Calu3 (cell line): ENCODE measurements around the gene INF2. TPM values are rescaled to one million over a fixed set of nuclear protein-coding genes. Genes with fewer than 3 reads are reported as not detected.
A peak's percentile ranks its signal among the peaks of the same experiment; 100 is the strongest.

Source experiments
- Bru-seq: library from RNA; stranded (reverse); fragments of 400-500 nt; gene quantifications from one replicate; lab custom pipeline; 2021; lab: Mats Ljungman, UMichigan
- BruChase-seq, 2 experiments: library from RNA; stranded (reverse); fragments of 400-500 nt; gene quantifications; one replicate each; lab custom pipeline; 2021; lab: Mats Ljungman, UMichigan
- BruUV-seq: library from RNA; stranded (reverse); fragments of 400-500 nt; replicated peaks from 2 replicates; lab custom pipeline; 2021; lab: Mats Ljungman, UMichigan
- CTCF ChIA-PET: fragments of 300-600 bp; sonication (Branson Sonifier 250); formaldehyde crosslinking; loops from one replicate; lab custom pipeline; 2022; ENCODE audit warnings: antibody characterized with exemption; lab: Charles Lee
- DNase-seq: peaks from one replicate; pipeline ENCODE4 v3.0.0; 2022
- H3K27ac Mint-ChIP-seq: one replicate; pipeline ENCODE4 v1.8.0; 2022; ENCODE audit warnings: mixed read lengths; ENCODE audit not compliant: unreplicated experiment
- H3K27me3 Mint-ChIP-seq: one replicate; pipeline ENCODE4 v1.8.0; 2022; ENCODE audit warnings: mixed read lengths; ENCODE audit not compliant: unreplicated experiment
- H3K36me3 Mint-ChIP-seq: one replicate; pipeline ENCODE4 v1.8.0; 2022; ENCODE audit warnings: mild to moderate bottlenecking, moderate library complexity, mixed read lengths; ENCODE audit not compliant: insufficient read depth, unreplicated experiment
- H3K4me1 Mint-ChIP-seq: one replicate; pipeline ENCODE4 v1.8.0; 2022; ENCODE audit warnings: mild to moderate bottlenecking, low read depth, mixed read lengths; ENCODE audit not compliant: unreplicated experiment
- H3K4me3 Mint-ChIP-seq: one replicate; pipeline ENCODE4 v1.8.0; 2022; ENCODE audit warnings: mild to moderate bottlenecking, low read depth, moderate library complexity, mixed read lengths; ENCODE audit not compliant: unreplicated experiment
- H3K9me3 Mint-ChIP-seq: one replicate; pipeline ENCODE4 v1.8.0; 2022; ENCODE audit warnings: low read depth, mixed read lengths; ENCODE audit not compliant: unreplicated experiment
- CTCF ChIP-seq: fragments of 200-600 bp; IDR thresholded peaks from one replicate; pipeline ENCODE4 v1.8.0; 2022; ENCODE audit warnings: antibody characterized with exemption; ENCODE audit not compliant: unreplicated experiment
- intact Hi-C: fragments of 100-400 bp; cut with micrococcal nuclease; formaldehyde crosslinking; loops from one replicate; pipeline ENCODE4 v1.10.0; 2022; ENCODE audit not compliant: unreplicated experiment
- long read RNA-seq: library from polyadenylated mRNA; stranded (forward); transcript quantifications from one replicate; pipeline ENCODE4 v2.0.0, GENCODE V29; 2022
- total RNA-seq: library from RNA; stranded (reverse); gene quantifications from 2 replicates; pipeline ENCODE4 v1.2.3, GENCODE V29; 2022

Gene INF2
- 208 and 220 TPM in 2 replicates for total RNA-seq
- Bru-seq, nascent RNA: percentile 72 among the genes with signal in this experiment
- BruChase-seq, experiment 1, labeled RNA remaining after a 6-hour chase: percentile 88 among the genes with signal in this experiment
- percentile 86 among the genes with signal in this experiment for BruChase-seq, experiment 2, labeled RNA remaining after a 2-hour chase
- long read RNA-seq, transcript INF2-204 (5 exons, 1,689 nt): major isoform, 12 of 67 reads
- long read RNA-seq, partial matches to known transcripts: 22 of 67 reads
- long read RNA-seq, other reads (novel, unspliced or antisense): 33 of 67 reads

DNA sequence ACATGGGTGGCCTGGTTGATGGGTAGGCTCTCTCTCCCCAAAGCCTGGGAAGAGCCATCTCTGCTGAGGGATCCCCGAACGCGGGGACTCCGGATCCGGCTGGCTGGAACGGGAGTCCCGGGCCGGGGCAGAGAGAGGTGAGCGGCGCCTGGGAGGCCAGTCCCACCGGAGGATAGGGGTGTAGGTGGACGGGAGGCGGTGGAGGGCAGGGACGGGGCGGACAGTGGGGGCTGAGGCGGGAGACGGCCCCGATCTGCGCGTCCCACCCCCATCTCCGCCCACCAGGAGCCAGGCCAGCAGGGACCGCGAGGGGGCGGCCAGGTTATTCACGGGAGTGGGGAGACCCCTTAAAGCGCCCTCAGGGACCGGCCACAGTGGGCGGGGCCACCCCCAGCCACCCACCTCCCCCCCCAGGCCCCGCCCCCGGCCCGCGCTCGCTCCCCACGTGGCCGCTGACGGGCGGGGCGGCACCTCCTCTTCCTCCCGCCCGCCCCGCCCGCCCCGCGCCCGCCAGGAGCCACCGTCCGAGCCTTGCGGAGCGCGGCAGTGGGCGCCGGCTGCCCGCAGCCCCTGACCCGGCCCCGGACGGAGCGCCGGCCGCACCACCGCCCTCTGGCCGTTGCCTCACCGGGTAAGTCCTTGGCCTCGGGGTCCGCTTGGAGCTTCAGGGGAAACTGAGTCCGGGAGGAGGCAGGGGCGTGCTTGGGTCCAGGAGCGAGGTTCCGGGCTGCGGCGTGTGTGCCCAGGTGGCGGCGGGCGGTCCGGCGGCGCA is at the start of gene INF2:
Gene INF2 (plus strand): TSS at position 510 of the 772 bp plus-strand sequence. CDS start 11,748 bp downstream, outside the sequence.
- H3K9me3 Mint-ChIP-seq: no peaks in the 10 kb centered on the region
- peak within 1 kb of the TSS; percentile 61 for H3K27ac Mint-ChIP-seq
- peaks cover 44% of the 10 kb centered on the region for H3K4me1 Mint-ChIP-seq
- peaks cover 67% of the 10 kb centered on the region for H3K36me3 Mint-ChIP-seq
- no peaks in the 10 kb centered on the region for H3K27me3 Mint-ChIP-seq
- peak within 1 kb of the TSS; percentile 64 for H3K4me3 Mint-ChIP-seq
- no peak for TF ChIP-seq CTCF
- DNase-seq: peak; percentile 78
- CTCF ChIA-PET: interaction anchor here (0.5 to 2.8 kb wide), 4 partner anchors 8 to 23 kb away, joined by 3 to 31 read pairs (median 4); no protein-coding TSS in a partner anchor
- intact Hi-C loops: no loop called here
- no TSS peak for BruUV-seq

DNA sequence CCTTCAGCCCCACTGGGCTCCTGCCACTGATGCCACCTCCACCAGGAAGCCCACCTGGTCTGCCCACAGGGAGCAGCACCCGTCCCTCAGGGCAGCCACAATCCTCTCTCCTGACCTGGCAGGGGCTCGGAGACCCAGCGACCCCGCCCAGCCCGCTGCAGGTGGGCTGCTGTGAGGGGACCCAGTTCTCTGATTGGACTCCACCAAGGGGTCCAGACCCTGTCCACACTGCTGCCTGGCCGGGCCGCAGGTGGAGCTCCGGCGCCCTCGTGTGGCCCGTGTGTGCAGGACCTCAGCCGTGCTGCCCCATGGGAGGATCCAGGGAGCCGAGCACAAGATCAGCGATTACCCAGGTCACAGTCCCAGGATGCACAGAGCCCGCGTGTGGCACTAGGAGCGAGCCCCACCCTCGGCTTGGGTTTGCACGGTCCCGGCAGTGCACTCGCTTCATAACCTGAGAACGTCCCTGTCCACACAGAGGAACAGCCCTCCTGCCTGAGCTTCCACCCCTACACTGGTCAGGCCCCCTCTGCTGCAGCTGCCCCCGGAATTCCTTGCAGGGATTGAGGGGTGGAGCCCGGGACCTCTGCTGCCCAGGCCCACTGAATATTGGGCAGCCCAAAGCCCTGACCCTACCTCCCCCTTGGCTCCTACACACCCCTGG is 49.4 kb upstream of the INF2 start:
- H3K36me3 Mint-ChIP-seq: peaks cover 4% of the 10 kb centered on the region
- peak; percentile 79 for TF ChIP-seq CTCF
- H3K4me1 Mint-ChIP-seq: peaks cover 24% of the 10 kb centered on the region
- CTCF ChIA-PET: interaction anchor here (1.2 kb wide), 1 partner anchor 562 kb away, joined by 4 read pairs; no protein-coding TSS in a partner anchor
- DNase-seq: peak; percentile 82
- H3K9me3 Mint-ChIP-seq: no peaks in the 10 kb centered on the region
- no TSS peak for BruUV-seq
- H3K27me3 Mint-ChIP-seq: peaks cover 74% of the 10 kb centered on the region
- intact Hi-C loops: loop anchor here (10.0 kb wide), 1 partner anchor 505 kb away; the partner anchor contains the start of gene KIF26A
- H3K27ac Mint-ChIP-seq: no peak overlapping the region
- H3K4me3 Mint-ChIP-seq: no peak overlapping the region

GRCh38 chr14:104640681-104641080 is 48.7 kb upstream of the INF2 start:
- H3K36me3 Mint-ChIP-seq: peaks cover 4% of the 10 kb centered on the region
- peaks cover 24% of the 10 kb centered on the region for H3K4me1 Mint-ChIP-seq
- CTCF ChIA-PET: interaction anchor here (1.2 kb wide), 1 partner anchor 563 kb away, joined by 4 read pairs; no protein-coding TSS in a partner anchor
- intact Hi-C loops: no loop called here
- H3K9me3 Mint-ChIP-seq: no peaks in the 10 kb centered on the region
- H3K4me3 Mint-ChIP-seq: no peak overlapping the region
- no peak for DNase-seq
- peaks cover 67% of the 10 kb centered on the region for H3K27me3 Mint-ChIP-seq
- H3K27ac Mint-ChIP-seq: no peak overlapping the region
- TF ChIP-seq CTCF: no peak
- no TSS peak for BruUV-seq
